Stimulated activated CD4-positive, alpha-beta T cell treated with anti-CD3 and anti-CD28 coated beads, TNF-alpha, amount 100 ng/mL, for 24 hours (primary cell): ENCODE measurements around the gene ANKRD6.

Experiments used
- DNase-seq, 3 experiments: peaks; one replicate each; pipeline ENCODE4 v3.0.0-alpha.2; 2020; ENCODE audit warnings: low read depth in 3 of 3

Gene ANKRD6

DNA sequence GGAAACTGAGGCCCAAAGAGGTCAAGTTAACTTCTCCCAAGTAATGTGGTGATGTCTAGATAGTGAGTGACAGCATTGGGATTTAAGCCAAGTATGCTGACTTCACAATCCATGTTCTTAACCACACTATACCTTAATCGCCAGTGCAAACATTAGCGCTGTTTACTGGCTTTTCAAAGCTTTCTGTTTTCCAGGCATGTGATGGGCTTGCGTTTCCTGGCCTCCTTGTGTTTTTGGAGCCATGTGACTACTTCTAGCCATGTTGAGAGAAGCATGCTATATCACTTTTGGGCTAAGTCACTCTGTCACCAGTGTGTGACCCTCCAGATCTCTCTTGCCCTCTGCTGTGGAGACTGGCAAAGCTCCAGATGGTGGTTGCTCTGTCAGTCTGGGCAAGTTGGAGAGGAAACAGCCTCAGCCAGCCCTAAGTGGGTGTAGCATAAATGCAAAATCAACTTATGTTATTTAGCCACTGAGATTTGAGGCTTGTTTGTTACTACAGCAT is 76.9 kb downstream of the ANKRD6 start:
- no peak for DNase-seq

- no peak for DNase-seq
These were observed 77.4 kb downstream of the ANKRD6 start for GRCh38 chr6:89510393-89510792.

DNA sequence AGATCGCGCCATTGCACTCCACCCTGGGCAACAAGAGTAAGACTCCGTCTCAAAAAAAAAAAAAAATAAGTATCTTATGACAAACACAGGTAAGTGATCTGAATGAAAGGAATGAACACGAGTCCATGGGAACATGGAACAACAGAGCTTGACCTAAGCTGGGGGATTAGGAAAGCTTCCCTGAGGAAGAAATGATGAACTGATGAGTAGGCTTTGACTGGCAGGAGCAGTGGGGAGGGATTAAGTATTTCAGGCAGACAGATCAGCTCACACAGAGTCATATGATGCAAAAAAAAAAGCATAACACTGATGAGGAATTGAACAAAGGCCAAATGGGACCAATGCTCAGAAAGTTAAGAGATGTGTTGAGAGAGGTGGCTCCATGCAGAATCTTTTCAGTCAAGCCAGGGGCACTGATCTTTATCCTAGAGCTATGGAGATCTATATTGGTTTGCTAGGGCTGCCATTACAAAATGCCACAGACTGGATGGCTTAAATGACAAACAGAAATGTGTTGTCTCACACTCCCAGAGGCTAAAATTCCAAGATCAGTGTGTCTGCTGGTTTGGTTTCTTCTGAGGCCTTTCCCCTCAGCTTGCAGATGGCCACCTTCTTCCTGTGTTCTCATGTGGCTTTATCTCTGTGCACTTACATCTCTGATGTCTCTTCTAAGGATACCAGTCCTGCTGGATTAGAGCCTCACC is 85.6 kb downstream of the ANKRD6 start:
- no peak for DNase-seq

DNA sequence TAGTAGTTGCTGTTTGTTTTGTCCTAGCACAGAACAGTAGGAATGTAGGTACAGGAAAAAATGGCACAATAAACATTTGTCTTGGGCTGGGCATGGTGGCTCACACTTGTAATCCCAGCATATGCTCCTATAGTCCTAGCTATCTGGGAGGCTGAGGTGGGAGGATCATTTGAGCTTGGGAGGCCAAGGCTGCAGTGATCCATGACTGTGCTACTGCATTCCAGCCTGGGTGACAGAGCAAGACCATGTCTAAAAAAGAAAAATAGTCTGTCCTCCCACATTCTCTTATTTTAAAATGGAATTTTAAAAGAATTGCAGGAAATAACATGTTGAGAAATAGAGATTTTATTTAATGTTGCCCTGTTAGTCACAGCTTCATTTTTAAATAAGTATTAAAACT is 87.8 kb downstream of the ANKRD6 start:
- DNase-seq = no peak

DNA sequence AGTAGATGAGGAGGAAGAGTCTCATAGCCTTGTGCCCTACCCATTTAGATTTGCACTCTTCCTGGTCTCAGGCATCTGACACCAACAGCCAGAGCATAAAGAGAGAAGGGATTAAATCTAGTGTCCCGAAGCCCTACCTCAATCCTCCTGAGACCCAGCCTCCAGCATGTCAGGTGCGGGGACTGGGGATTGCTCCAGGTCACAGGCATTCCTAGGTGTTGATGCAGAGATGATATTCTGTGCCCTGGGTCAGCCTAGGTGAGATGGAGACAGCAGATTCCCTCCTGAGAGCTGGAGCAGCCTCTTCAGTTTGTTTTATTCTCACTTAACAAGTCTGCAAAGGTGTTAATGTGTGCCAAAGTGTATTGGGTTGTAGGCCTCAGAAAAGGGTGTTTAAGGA is 89.8 kb downstream of the ANKRD6 start:
- DNase-seq = no peak

DNA sequence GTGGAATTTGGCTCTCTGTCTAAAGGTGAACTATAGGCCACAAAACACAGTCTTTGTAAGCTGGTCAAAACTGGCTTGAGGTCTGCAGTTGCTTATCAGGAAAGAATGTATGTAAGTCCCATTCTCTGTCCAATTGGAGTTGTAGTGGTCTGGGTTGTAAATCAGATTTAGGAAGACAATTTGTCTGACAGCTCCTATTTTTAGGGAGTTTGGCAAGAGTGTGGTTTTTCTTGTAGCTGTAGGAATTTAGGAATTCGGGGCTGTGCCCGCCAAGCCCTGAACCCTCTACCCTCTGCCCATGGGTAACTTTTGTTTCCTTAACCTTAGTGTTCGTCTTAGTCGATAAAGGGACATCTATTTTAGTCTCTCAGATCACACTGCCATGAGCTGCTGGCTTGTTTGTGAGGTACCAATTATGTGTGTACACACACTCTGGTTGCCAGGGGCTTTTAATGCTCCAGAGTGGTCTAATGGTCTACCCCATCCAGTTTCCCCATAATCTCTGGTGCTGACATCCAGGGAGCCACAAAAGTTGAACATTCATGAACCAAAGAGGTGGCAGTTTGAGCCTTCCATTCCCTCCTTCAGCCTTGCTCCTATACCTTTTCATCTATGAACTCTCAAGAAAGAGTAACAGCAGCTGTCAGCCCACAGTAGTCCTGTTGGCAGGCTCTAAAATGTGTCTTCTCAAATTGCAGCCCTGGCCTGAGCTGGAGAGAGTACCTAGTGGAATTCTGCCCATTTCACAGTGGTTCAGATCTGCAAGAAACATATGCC is 93.0 kb downstream of the ANKRD6 start:
- DNase-seq = no peak

GRCh38 chr6:89526563-89526869 is 93.6 kb downstream of the ANKRD6 start:
- no peak for DNase-seq

GRCh38 chr6:89527634-89528033 is 94.7 kb downstream of the ANKRD6 start:
- no peak for DNase-seq

- DNase-seq = no peak
These were observed 95.9 kb downstream of the ANKRD6 start for GRCh38 chr6:89528866-89529265.

- DNase-seq = no peak
These were observed 98.0 kb downstream of the ANKRD6 start for GRCh38 chr6:89530982-89531381.

- DNase-seq = no peak
These were observed 103.3 kb downstream of the ANKRD6 start for GRCh38 chr6:89536231-89536630.

DNA sequence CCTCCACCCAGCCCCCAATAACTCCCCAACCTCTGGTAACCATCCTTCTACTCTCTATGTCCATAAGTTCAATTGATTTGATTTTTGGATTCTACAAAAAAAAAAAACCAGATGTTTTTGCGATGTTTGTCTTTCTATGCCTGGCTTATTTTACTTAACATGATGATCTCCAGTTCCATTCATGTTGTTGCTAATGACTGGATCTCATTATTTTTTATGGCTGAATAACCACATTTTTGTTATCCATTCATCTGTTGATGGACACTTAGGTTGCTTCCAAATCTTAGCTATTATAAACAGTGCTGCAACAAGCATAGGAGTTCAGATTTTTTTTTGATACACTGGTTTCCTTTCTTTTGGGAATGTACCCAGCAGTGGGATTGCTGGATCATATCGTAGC is 106.8 kb downstream of the ANKRD6 start:
- no peak for DNase-seq

GRCh38 chr6:89542081-89542857 is 109.3 kb downstream of the ANKRD6 start:
- DNase-seq = no peak

DNA sequence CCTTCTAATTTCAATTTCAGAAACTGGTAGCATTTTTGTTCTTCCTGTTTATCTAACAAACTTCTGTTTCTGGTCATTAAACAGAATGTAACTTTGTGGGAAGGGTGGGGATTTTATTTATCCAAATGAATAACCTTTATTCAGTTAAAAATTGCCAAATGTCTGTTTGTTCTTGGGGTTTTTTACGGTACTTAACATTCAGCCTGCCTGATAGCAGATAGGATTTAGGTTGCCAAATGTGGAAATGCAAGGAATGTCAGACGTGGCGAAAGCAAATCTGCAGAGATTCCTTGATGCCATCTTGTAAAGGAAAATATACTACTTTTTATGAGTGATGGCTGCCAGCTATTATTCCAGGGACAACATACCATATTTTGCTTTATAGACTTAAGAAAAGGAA is 109.9 kb downstream of the ANKRD6 start:
- no peak for DNase-seq

GRCh38 chr6:89547281-89547680 is 114.3 kb downstream of the ANKRD6 start:
- no peak for DNase-seq

DNA sequence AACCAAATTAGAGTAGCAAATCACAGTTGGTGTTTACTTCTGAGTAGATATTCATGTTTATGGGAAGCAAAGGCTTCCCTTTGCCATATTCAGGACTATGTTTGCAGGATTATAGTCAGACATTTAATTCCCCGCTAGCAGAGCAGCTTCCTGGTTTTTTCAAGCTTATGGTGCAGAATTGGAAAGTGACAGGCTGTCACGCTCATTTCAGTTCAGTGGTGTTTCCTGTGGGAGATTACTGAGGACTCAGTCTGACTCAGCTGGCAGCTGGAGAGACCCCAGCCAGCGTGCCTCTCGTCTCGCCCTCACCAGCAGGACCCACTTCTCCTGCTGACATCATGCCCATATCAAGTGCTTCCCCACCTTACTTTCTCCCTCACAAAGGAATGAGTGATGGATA is 120.5 kb downstream of the ANKRD6 start:
- no peak for DNase-seq

DNA sequence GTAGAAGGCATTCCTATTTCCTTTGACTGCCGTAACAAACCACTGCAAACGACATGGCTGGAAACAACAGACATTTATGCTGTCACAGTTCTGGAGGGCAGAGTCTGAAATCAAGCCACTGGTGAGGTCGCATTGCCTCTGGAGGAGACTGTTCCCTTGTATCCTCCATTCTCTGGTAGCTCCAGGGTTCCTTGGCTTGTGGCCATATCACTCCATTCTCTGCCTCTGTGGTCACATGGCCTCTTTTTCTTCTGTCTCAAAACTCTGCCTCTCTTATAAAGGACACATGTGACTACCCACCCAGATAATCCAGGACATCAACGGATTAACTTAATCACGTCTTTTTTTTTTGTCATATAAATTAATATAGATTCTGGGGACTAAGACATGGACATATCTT is 121.2 kb downstream of the ANKRD6 start:
- no peak for DNase-seq

DNA sequence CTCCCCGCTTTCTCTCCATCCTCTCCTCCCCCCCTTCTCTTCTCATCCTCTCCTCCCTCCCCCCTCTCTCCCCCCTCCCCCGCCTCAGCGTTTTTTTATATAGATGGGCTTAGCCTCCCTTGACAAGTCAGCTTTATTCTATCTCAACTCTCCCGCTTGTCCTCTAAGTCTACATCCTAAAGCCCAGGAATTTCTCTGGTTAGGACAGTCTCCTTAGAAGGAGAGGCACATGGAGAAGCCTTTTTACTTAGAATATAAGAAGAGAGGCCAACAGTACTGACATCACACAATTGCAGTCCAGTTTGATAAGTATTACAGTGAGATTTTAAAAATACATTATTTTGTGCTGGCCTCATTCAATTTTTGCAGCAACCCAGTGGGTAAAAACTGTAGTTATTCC is 122.1 kb downstream of the ANKRD6 start:
- DNase-seq = no peak

GRCh38 chr6:89555806-89556205 is 122.9 kb downstream of the ANKRD6 start:
- no peak for DNase-seq

DNA sequence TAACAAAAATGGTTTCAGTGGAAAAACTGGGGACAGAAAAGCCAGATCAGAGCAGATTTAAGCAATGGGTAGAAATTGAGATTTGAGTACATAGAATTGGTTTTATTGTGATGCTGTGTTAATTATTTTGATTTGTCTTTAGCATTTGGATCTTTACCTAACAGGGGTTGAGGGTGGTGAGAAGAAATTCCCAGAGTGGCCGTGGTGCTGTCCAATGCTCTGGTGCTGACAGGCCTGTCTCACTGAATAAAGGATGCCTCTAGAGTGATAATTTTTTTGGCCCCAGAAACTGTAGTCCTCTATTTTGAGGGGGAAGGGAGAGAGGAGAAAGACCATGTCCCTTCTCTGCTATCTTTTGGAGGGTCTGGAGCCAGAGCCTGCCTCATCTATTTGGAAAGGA is 126.5 kb downstream of the ANKRD6 start:
- DNase-seq = no peak

DNA sequence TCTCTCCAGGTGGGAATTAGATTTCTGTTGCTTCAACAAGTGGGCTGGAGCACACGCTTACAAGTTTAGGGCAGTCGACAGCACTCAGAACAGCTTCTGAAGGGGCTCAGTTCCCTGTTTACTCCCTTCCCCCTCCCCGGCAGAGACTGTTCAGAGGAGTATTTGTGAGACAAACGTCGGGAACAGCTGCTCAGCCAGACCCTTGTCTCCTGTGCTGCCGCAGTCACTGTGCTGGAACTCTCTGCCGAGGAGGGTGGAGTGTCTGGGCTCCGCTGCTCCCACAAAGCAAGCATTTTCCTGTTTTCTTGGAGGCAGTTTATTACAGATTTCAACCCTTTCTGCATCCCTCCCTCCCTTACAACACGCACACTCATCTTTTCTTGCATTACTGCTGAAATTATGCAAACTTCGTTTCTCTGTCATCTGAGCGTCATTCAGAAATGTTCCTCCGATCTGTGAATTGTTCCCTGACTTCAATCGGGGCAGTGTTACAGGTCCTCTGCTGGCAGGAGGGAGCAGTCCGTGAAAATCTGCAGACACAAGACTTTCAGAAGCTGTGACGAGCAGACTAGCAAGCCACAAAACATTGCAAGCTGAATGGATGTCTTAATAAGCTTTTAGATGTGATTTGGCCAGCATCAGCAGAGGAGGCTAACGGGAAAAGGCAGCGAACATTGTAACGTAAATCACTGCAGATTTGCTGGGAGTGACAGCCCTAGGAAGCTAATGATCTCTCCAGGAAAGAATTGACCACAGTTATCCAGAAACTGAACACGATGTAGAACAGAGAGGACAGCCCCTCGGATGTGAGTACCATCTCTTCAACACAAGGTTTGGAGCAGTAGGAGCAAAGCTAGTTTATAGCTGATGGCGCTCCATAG is 129.4 kb downstream of the ANKRD6 start:
- DNase-seq = no peak

DNA sequence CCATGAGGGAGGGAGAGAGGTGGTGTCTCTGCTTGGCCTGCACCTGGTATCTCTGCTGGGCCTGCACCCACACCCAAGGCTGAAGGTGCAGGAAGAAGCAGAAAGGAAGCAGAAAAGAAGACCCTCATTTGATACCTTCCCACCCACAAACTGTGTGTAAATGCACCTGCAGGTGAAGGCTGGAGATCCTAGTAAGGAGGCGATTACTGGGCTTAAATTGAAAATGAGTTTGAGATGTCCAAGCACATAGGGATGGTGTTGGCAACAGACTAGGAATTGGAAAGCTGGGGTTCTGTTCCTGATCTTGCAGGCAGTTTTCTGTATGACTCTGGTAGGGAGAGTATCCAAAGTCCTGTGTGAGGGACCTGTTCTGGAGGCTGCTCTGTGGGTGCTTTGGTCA is 130.9 kb downstream of the ANKRD6 start:
- no peak for DNase-seq
